Neutrophil (primary cell): ENCODE measurements around the gene ULK2.

Source experiments
- H3K27ac ChIP-seq: fragments of 200-600 bp; sonication (generic); 2 replicates; pipeline ENCODE4 v1.5.1; 2016; ENCODE audit warnings: mild to moderate bottlenecking, moderate library complexity
- H3K27me3 ChIP-seq: fragments of 200-600 bp; sonication (generic); 2 replicates; pipeline ENCODE4 v1.6.0; 2016; ENCODE audit warnings: mild to moderate bottlenecking
- H3K36me3 ChIP-seq: fragments of 200-600 bp; sonication (generic); 2 replicates; pipeline ENCODE4 v1.5.1; 2017
- H3K4me1 ChIP-seq, 2 experiments: fragments of 200-600 bp in 1 of 2; sonication (generic) in 1 of 2; 1 replicate in 1 of 2; 2 replicates in 1 of 2; pipeline versions ENCODE4 v1.5.1 to v1.6.1; 2013 to 2016; ENCODE audit warnings: low read depth in 1 of 2, low read length in 1 of 2, mild to moderate bottlenecking in 1 of 2, moderate library complexity in 1 of 2; ENCODE audit not compliant: control insufficient read depth in 1 of 2, insufficient read depth in 1 of 2
- H3K4me3 ChIP-seq, 2 experiments: fragments of 200-600 bp in 1 of 2; sonication (generic) in 1 of 2; 1 replicate in 1 of 2; 2 replicates in 1 of 2; pipeline ENCODE4 v1.5.1; 2013 to 2016; ENCODE audit warnings: low read depth in 1 of 2, low read length in 1 of 2, mild to moderate bottlenecking in 1 of 2, moderate library complexity in 1 of 2
- H3K9me3 ChIP-seq: fragments of 200-600 bp; sonication (generic); 2 replicates; pipeline ENCODE4 v1.5.1; 2016
- TF ChIP-seq, protein P1 (sequence below): fragments of 200-600 bp; sonication (generic); IDR thresholded peaks from 2 replicates; pipeline ENCODE4 v1.5.1; 2016; ENCODE audit warnings: antibody characterized with exemption

The ULK2 gene

DNA sequence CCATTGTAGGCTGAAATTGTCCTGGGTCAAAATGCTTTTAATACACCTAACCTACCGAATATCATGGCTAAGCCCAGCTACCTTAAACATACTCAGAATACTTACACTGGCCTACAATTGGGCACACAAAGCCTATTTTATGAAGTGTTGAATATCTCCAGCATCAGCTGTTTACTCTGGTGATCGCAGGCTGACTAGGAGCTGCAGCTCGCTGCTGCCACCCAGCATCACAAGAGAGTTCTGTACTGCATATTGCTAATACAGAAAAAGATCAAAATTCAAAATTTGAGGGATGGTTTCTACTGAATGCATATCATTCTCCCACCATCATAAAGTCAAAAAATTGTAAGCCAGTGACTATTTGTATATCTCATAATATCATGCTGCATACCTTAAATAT, 55.3 kb downstream of the ULK2 start:
- no peaks in the 10 kb centered on the region for H3K4me1 ChIP-seq
- H3K36me3 ChIP-seq: no peaks in the 10 kb centered on the region
- no peak overlapping the region for H3K4me3 ChIP-seq
- no peaks in the 10 kb centered on the region for H3K27me3 ChIP-seq
- no peaks in the 10 kb centered on the region for H3K9me3 ChIP-seq
- H3K27ac ChIP-seq: no peak overlapping the region
- TF ChIP-seq, protein P1, sequence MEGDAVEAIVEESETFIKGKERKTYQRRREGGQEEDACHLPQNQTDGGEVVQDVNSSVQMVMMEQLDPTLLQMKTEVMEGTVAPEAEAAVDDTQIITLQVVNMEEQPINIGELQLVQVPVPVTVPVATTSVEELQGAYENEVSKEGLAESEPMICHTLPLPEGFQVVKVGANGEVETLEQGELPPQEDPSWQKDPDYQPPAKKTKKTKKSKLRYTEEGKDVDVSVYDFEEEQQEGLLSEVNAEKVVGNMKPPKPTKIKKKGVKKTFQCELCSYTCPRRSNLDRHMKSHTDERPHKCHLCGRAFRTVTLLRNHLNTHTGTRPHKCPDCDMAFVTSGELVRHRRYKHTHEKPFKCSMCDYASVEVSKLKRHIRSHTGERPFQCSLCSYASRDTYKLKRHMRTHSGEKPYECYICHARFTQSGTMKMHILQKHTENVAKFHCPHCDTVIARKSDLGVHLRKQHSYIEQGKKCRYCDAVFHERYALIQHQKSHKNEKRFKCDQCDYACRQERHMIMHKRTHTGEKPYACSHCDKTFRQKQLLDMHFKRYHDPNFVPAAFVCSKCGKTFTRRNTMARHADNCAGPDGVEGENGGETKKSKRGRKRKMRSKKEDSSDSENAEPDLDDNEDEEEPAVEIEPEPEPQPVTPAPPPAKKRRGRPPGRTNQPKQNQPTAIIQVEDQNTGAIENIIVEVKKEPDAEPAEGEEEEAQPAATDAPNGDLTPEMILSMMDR: no peak

- Histone ChIP-seq H3K9me3 (no peaks in the 10 kb centered on the region), H3K27me3 (no peaks in the 10 kb centered on the region), H3K27ac (no peak overlapping the region), H3K36me3 (no peaks in the 10 kb centered on the region), H3K4me3 (no peak overlapping the region), H3K4me1 (no peaks in the 10 kb centered on the region)
- TF ChIP-seq, protein P1: no peak
These were observed 62.7 kb downstream of the ULK2 start for GRCh38 chr17:19805006-19805405.

DNA sequence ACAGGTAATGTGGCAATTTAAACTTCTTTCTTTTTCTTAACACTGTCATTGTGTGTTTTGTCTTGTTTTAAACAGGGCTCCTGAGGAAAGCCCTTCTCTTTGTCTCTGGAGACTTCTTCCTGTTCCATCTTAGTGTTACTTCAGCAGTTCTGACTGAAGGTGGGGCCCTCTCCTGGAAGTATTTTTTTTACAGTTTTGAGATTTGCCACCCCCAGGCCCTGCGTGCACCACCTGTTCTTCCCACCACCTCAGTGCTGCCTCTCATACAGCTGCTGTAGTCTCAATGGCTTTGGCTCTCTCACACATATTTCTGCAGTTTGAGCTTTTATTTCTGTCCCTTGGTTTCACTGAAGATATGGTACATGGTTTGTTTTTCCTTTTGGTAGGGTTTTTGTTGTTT, 67.2 kb downstream of the ULK2 start:
- TF ChIP-seq, protein P1: no peak
- no peaks in the 10 kb centered on the region for H3K4me1 ChIP-seq
- H3K27me3 ChIP-seq: no peaks in the 10 kb centered on the region
- H3K36me3 ChIP-seq: no peaks in the 10 kb centered on the region
- H3K9me3 ChIP-seq: peaks cover 3% of the 10 kb centered on the region
- no peak overlapping the region for H3K4me3 ChIP-seq
- no peak overlapping the region for H3K27ac ChIP-seq

GRCh38 chr17:19799796-19800195, 67.9 kb downstream of the ULK2 start:
- Histone ChIP-seq H3K9me3 (peaks cover 3% of the 10 kb centered on the region), H3K27me3 (no peaks in the 10 kb centered on the region), H3K4me1 (no peaks in the 10 kb centered on the region), H3K4me3 (no peak overlapping the region), H3K36me3 (no peaks in the 10 kb centered on the region), H3K27ac (no peak overlapping the region)
- TF ChIP-seq, protein P1: no peak

DNA sequence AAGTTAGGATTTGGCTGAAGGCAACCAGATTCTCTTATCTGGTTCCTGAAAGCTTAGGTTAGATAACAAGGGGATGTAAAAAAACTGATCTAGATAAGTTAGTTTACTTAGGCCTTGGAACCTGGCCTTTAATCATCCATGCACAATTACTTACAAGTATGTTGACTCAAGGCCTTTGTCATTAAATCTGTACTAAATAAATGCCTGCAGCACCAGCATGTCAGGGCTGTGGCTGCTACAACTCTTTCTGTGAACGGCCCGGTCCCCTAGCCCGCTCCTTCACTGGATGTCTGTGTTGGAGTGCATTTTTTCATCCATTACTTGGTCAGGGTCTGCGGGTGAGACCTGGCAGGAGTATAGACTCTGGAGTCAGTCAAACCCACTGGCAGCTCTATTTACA, 71.3 kb downstream of the ULK2 start:
- TF ChIP-seq, protein P1: no peak
- H3K36me3 ChIP-seq: no peaks in the 10 kb centered on the region
- no peak overlapping the region for H3K27ac ChIP-seq

More for the DNA sequence above, 71.3 kb downstream of the ULK2 start:
- H3K4me3 ChIP-seq: no peak overlapping the region
- no peaks in the 10 kb centered on the region for H3K4me1 ChIP-seq
- H3K9me3 ChIP-seq: peaks cover 3% of the 10 kb centered on the region
- no peaks in the 10 kb centered on the region for H3K27me3 ChIP-seq
